Nephron progenitor cell (in vitro differentiated cells): ENCODE results near the gene SPATS2L.

Source experiments
- DNase-seq: peaks from one replicate; pipeline ENCODE4 v3.0.0; 2021
- H3K27ac Mint-ChIP-seq: 2 replicates; pipeline ENCODE4 v1.8.0; 2021; ENCODE audit warnings: mild to moderate bottlenecking, moderate library complexity, mixed read lengths
- H3K27me3 Mint-ChIP-seq: 2 replicates; pipeline ENCODE4 v1.8.0; 2021; ENCODE audit warnings: mild to moderate bottlenecking, low read depth, mixed read lengths; ENCODE audit not compliant: poor library complexity
- H3K36me3 Mint-ChIP-seq: 2 replicates; pipeline ENCODE4 v1.8.0; 2021; ENCODE audit warnings: low read depth, mixed read lengths
- H3K4me1 Mint-ChIP-seq: 2 replicates; pipeline ENCODE4 v1.8.0; 2021; ENCODE audit warnings: mixed read lengths
- H3K4me3 Mint-ChIP-seq: 2 replicates; pipeline ENCODE4 v1.8.0; 2021; ENCODE audit warnings: mild to moderate bottlenecking, moderate library complexity, mixed read lengths
- H3K9me3 Mint-ChIP-seq: 2 replicates; pipeline ENCODE4 v1.8.0; 2021; ENCODE audit warnings: mild to moderate bottlenecking, moderate library complexity, mixed read lengths
- CTCF ChIP-seq: fragments of 200-600 bp; sonication (generic); IDR thresholded peaks from 2 replicates; pipeline ENCODE4 v1.5.0; 2021; ENCODE audit warnings: antibody characterized with exemption

The SPATS2L gene

GRCh38 chr2:200356321-200356720 is 49.8 kb downstream of the SPATS2L start:
- peaks cover 75% of the 10 kb centered on the region for H3K4me1 Mint-ChIP-seq
- H3K4me3 Mint-ChIP-seq, result no peak overlapping the region
- no peak overlapping the region for H3K27ac Mint-ChIP-seq
- TF ChIP-seq CTCF, result no peak
- H3K9me3 Mint-ChIP-seq, result no peaks in the 10 kb centered on the region
- peaks cover 6% of the 10 kb centered on the region for H3K36me3 Mint-ChIP-seq
- no peak for DNase-seq
- no peaks in the 10 kb centered on the region for H3K27me3 Mint-ChIP-seq

- H3K36me3 Mint-ChIP-seq, result peaks cover 6% of the 10 kb centered on the region
- H3K4me3 Mint-ChIP-seq, result no peak overlapping the region
- peaks cover 70% of the 10 kb centered on the region for H3K4me1 Mint-ChIP-seq
- H3K9me3 Mint-ChIP-seq, result no peaks in the 10 kb centered on the region
- DNase-seq, result no peak
- no peaks in the 10 kb centered on the region for H3K27me3 Mint-ChIP-seq
- no peak overlapping the region for H3K27ac Mint-ChIP-seq
- no peak for TF ChIP-seq CTCF
Observed at GRCh38 chr2:200356857-200357384, 50.4 kb downstream of the SPATS2L start.

GRCh38 chr2:200357845-200358244 is 51.4 kb downstream of the SPATS2L start:
- DNase-seq, result no peak
- Mint-ChIP-seq H3K27ac (no peak overlapping the region), H3K4me3 (no peak overlapping the region), H3K36me3 (peaks cover 6% of the 10 kb centered on the region), H3K4me1 (peaks cover 61% of the 10 kb centered on the region), H3K9me3 (no peaks in the 10 kb centered on the region), H3K27me3 (no peaks in the 10 kb centered on the region)
- no peak for TF ChIP-seq CTCF

GRCh38 chr2:200359552-200359951 is 53.1 kb downstream of the SPATS2L start:
- no peak overlapping the region for H3K27ac Mint-ChIP-seq
- no peaks in the 10 kb centered on the region for H3K9me3 Mint-ChIP-seq
- no peaks in the 10 kb centered on the region for H3K36me3 Mint-ChIP-seq
- H3K4me3 Mint-ChIP-seq, result no peak overlapping the region
- H3K4me1 Mint-ChIP-seq, result peaks cover 64% of the 10 kb centered on the region
- no peak for DNase-seq
- TF ChIP-seq CTCF, result no peak
- H3K27me3 Mint-ChIP-seq, result no peaks in the 10 kb centered on the region

- DNase-seq, result no peak
- Mint-ChIP-seq H3K36me3 (no peaks in the 10 kb centered on the region), H3K4me1 (peaks cover 65% of the 10 kb centered on the region), H3K27me3 (no peaks in the 10 kb centered on the region), H3K4me3 (no peak overlapping the region), H3K27ac (no peak overlapping the region), H3K9me3 (no peaks in the 10 kb centered on the region)
- no peak for TF ChIP-seq CTCF
Observed at GRCh38 chr2:200360364-200360763, 53.9 kb downstream of the SPATS2L start.

GRCh38 chr2:200362202-200362917 is 55.9 kb downstream of the SPATS2L start:
- no peak for DNase-seq
- Mint-ChIP-seq H3K36me3 (no peaks in the 10 kb centered on the region), H3K27ac (no peak overlapping the region), H3K27me3 (no peaks in the 10 kb centered on the region), H3K4me3 (no peak overlapping the region), H3K4me1 (peaks cover 70% of the 10 kb centered on the region), H3K9me3 (no peaks in the 10 kb centered on the region)
- no peak for TF ChIP-seq CTCF
